HG03135 (cell line): ENCODE measurements around the gene COL7A1.

Experiments
- ATAC-seq: cut with Tn5 transposase; IDR thresholded peaks from one replicate; pipeline ENCODE4 v1.9.1; 2021; ENCODE audit warnings: mild to moderate bottlenecking, moderate library complexity; ENCODE audit not compliant: unreplicated experiment

The COL7A1 gene

DNA sequence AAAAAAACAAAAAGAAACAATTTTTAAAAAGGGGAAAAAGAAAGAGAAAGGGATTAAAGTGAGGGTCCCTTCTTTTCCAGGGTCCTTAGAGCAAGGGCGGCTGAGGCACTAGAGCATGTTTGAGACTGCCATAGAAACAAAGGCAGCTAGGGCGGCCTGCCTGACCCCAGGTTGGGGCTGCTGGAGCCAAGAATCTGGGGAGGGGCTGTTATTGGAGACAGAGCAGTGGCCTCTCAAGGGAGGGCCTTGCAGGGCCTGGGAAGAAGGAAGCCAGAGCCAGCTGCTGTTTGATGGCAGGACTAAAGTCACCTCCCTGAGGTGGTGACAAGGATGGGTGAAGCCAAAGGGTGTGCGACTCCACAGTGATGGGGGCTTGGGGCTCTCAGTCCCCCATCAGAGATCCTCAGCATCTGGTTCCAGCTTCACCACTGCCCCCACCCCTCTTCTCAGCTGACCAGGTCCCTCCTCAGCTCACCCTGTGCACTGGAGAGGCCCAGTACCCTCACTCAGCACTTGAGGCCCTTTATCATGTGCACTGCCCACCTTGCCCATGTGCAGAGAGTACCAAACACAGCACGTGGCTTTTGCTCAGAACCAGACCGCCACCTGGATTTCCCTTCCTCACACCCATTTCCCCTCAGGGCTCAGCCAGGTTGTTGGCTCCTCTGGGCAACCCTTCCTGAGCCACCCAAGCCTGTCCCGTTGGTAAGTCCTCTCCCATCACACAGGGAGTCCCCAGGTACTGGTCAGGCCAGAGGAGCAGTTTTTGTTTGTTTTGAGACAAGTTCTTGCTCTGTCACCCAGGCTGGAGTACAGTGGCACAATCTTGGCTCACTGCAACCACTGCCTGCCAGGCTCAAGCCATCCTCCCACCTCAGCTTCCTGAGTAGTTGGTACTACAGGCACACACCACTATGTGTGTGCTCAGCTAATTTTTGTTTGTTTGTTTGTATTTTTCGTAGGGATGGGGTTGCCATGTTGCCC lies 24.7 kb upstream of the COL7A1 start:
- no peak for ATAC-seq

DNA sequence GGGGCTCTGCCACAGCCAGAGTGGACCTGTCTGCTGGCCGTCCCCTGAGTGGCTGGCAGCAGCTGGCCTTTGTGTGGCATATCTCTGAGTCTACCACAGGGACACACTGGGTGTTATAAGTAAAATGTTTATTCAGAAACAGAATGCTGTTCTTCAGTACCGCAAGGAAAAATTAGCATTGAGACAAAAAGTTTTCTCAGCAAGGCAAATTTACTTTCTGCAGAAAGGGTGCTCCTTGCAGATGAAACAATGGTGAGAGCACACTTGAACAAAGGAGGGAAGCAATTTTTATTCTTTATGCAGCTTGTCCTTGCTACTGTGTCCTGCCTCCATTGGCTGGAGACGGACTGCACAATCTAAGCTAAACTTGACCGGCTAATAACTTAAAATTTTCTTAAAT lies 22.4 kb upstream of the COL7A1 start:
- no peak for ATAC-seq

DNA sequence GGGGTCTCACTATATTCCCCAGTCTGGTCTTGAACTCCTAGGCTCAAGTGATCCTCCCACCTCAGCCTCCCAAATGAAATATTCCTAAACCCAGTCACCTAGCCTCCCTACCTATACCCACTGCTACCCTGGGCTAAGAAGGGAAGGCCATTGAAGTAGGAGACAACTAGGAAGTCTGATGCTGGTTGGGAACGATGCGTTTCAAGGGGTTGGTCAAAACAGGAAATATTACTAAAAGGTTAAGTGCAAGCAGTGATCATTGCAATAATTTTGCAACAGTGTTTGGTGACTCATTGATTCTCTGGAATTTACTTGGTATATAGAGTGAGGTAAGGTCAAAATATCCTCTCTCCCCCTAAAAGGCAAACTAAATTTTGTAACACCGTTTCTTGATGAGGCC lies 18.9 kb upstream of the COL7A1 start:
- no peak for ATAC-seq

DNA sequence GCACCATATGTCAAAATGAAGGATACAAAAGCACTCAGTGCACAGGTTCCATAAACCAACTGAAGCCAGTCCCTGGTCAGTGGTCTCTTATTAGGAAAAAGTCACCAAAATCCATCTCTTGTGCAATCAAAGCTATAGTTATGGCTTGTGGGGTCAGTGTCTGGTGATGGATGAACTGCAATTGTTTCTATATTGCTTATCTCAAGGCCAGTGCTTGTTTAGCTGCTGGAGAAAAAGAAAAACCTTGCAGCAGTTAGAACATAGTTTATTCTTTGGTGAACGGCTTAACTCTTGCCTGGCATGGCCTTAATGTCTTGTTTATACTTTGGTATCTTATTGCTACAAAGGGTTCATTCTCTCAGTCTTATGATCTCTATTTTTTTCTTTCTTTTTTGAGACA lies 17.2 kb upstream of the COL7A1 start:
- ATAC-seq, result no peak

DNA sequence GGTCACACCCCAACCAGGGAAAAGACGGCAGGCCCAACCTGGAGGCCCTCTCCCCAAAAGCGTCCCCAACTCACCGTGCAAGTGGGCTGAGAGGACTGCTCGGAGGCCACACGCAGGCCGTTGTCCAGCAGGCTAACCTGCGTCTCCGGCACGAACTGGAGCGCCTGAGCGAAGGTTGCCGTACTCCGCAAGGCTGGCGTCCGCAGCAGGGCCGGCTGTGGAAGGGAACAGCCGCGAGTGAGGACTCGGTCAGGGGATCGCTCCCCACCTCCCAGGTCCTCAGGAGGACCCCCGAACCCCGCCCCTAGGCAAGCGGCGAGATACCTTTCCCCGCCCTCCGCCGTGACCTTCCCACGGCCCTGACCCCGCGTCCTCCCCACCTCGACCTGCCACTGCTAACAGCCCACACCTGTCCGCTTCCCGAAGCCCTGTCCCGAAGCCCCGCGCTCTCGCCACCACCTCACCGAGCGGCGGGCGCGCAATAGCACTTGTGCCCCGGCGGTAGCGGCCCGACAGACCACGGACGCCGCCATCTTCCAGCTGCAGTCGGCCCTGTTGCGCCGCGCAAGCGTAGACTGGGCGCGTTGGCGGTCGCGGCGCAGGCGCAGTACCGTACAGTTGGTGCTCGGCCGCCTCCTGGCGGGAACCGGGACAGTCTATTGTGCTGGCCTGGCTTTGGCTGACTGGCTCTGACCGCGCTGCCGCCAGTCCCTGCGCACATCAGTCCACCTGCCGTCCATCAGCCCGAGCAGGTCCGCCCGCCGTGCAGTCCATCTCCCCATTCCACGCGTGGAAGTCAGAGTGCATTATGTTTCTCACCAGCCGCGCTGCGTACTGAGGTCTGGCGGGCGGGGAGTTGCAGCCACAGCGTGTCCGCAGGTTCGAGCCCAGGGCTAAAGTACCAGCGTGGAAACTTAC lies 14.2 kb upstream of the COL7A1 start, which contains the start of gene UQCRC1:
TSS of gene UQCRC1 (minus strand) at position 559 of the 918 bp plus-strand sequence. CDS start at position 533, 26 bp downstream.
- ATAC-seq, result peak; percentile 97

DNA sequence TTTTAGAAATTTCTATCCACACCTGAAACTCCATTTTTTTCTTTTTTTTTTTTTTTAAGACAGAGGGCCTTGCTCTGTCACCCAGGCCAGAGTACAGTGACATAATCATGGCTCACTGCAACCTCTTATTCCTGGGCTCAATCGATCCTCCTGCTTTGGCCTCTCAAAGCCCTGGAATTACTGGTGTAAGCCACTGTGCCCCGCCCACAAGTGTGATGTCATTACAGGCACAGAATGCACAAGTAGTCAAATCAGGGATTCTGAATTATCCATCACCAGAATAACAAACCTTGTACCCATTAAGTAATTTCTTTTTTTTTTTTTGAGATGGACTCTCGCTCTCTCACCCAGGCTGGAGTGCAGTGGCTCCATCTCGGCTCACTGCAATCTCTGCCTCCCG lies 12.4 kb upstream of the COL7A1 start:
- ATAC-seq, result no peak

DNA sequence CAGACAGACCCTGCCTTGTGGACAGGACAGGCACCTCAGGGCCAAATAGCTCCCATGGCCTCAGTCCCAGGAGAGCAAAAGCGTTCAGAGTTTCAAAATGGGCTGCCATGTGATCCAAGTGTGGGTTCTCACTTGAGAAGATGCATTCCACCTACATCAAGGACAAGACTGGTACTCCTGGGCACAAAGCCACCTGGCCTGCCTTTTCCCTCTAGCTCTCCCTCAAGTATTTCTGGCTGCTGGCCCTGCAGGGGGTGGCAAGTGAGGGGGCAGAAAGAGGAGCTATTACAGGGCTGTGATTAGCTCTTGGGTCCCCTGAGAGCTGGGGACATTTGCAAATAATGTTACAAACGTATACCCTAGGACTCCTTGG lies 6.5 kb upstream of the COL7A1 start:
- no peak for ATAC-seq

DNA sequence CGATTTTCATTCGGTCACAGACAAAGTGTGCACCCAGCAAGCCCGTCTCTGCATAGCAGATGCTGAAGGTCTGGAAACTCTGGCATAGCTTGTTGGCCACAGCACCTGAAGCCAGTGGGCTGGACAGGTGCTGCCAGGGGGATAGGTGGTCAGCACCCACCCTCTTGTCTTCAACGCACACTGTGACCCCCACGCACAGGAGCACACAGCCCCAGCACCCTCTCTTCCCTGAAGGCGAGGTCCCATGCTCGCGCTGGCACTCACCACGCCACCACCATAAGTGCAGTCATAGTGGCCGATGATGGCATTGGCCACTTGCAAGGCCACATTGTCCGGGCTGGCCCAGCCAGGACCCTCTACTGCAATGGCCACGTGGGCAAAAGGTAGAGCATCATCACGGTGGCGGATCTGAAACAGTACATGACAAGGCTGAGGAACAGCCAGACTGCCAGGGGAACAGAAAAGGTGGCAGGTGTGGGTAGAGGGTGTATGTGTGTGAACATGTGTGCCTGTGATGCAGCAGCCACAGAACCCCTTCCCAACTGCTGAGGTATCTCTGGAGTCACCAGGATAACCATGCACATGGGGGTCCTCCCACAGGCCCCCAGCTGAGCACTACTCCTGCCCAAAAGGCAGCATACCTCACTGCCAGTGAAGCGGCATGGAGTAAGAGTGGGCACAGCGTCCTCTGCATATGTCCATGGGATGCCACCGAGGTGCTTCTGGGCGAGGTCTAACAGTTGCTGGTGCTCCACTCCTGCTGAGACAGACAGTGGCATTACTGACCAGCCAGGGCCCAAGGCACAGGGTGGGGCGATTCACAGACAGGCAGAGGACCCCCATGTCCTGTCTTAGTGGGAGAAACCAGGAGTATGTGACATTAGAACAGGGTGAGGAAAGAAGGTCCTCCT lies 5.8 kb upstream of the COL7A1 start:
- ATAC-seq, result no peak

DNA sequence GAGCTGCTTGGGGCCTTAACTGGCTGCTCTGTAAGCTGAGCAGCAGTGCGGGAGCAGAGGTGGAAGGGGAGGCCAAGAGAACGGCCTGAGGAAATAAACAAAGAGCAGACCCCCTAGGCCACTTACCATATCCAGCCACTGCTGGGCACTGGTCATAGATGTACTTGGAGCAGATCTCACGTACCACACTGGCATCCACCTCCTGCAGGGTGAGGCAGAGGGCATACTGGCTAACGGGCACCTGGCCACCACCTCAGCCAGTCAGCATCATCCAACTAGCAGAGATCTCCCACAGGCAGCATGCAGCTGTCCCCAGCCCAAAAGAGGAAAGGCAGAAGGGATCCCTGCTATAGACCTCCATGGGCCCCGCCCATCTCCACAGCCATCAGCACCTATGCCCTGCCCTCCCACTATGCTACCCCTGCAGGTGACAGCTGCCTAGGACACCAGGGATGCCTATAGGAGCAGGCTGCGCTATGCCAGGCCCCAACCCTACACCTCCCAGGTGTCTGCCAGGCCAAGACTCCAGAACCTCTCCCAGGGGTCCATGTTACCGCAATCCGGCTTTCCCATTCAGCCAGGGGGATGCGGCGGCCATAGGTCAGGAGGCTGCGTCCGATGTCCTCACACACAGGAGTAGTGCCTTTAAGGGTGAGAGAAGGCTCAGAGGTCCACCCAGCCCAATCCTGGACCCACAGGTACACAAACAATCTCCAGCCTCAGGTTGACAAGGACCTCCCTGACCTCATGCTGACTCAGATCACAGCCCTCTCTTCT lies 4.6 kb upstream of the COL7A1 start:
- no peak for ATAC-seq

DNA sequence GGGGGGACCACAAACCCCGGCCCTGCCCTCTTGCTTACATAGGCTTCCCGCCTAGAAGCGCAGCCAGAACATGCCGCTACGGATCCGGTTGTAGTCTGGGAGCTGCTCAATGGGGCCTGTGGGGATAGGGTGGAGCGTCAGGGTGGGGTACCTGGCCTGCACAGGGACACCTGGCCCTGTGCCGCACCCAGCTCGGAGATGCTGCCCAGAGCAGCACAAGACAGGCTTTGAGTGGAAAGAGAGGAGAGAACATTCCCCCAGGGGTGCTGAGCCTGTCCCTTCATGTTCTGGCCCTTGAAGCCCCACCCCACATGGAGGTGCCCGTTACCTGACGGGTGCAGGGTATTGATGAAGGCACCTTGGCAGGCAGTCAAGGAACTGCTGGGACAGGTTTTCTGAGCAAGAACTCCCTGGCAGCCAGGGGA lies 4.0 kb upstream of the COL7A1 start:
- ATAC-seq, result no peak

DNA sequence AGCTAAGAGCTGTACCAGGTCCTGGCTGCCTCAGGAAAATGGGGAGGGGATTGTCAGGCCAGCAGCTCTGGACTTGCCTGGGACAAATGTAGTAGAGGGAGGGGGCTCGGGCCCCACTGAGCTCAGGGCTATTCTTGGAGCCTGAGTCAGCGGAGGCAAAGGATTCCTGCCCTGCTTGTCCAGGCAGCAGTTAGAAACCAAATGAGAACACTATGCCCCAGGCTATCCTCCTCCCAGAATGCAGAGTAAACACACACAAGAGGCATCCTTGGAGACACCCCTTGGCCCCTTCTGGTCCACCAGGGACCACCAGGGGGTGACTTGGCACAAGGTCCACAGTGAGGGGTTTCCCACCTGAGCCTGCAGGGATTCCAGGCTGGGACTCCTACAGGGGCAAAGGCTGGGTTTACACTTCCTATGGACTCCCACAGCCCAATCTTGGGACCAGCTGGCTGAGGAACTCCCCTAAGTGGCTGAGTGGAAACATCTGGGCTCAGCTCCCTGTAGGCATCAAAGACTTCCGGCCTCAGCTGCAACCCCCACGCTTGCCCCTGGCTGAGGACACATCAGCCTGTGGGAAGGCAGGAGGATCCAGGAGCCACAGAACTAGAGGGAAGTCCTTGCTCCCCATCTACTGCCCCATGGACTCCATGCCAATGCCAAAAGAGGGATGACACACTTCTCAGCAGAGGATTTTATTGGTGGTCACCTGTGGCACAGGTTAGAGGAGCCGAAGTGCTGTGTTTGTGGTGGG lies 3.4 kb upstream of the COL7A1 start:
- no peak for ATAC-seq

DNA sequence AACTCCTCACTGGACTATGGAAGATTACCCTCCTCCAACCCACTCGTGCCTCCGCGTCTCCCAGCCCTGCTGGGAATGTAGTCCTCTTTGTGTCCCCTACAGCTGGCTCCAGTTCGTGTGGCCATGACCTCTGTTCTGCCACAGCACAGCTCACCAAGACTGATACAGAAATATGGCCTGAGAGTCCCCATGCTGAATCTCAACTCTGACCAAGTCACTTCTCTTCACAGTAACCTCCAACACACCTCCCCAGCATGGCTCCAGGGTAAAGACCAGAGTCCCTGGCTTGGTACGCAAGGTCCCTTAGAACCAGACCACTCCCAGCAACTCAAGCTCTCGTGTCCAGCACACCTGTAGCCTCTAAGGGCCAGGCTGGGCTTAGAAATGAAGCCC lies 2.3 kb upstream of the COL7A1 start:
- no peak for ATAC-seq

DNA sequence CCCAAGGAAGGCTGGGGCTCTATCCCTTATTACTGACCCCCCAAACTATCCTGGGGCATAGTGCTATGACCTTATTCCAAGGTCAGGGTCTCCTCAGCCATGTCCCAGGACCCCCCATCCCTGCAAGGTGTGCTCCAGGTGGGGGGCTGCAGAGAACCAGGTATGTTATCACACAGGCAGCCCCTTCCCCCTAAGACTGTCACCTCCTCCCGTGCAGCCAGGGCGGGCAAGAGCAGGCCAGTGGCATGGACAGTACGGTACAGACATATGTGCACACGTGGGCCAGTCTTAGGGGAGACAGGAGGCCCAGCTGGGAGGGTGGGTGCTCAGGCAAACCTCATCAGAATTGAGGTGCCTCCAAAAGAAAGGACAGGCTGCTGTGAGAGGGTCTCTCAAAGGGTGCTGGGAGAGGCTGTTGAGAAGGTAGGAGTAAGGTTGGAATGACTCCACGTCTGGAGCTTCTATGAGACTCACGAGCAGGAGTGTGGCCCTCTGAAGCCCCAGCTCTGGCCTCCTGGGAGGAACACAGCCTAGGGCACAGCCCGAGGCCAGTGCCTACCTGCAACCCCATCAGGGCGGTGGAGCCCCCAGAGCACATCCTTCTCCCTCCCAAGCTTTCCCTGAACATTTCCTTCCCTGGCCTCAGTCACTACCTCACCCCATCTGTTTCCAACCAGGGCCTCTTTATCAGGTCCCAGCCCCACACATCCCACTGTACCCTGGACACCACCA lies 1.7 kb upstream of the COL7A1 start:
- no peak for ATAC-seq

DNA sequence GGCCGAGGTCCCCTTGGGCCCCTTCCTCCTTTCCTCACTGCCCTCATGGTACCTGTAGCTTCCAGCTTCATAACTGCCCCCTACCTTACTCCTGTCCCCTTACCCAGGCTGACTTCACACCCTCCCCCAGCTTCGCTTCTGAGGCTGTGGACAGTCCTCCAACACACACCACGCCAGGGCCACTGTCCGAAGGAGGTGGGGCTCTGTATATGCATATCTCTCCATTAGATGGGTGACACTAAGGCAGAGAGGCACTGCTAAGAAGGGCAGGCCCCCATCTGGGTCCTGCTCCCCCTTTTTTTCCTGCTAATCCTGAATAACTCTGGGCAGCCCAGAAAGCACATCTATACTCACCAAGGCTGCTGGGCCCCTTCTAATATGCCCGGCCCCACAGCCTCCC lies 1.0 kb upstream of the COL7A1 start:
- no peak for ATAC-seq

DNA sequence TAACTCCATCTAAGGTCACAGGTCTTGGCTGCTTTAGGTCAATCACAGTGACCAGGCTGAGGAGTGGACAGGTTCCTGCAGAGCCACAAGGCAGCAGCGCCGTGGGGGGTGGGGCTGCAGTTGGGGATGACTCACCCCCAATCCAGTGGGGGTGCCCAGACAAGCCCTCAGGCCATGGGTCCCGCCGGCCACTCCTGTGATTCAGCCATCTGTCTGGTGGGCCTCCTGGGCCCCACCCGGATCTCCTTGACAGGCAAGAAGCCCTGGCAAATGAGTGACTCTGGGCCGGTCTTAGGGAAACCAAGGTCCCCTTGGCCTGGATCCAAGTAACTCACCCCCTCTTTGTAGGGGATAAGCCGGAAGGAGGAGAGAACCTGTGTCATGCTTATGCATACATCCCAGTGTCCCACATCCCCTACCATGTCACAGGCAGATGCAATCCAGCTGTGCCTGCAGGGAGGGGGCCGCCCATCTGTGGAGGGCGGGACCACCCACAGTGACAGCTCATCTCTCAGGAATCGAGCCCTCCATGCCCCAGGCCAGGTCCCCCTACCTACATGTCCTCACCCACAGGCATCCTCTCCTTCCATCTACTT lies 495 bp upstream of the COL7A1 start:
- no peak for ATAC-seq

DNA sequence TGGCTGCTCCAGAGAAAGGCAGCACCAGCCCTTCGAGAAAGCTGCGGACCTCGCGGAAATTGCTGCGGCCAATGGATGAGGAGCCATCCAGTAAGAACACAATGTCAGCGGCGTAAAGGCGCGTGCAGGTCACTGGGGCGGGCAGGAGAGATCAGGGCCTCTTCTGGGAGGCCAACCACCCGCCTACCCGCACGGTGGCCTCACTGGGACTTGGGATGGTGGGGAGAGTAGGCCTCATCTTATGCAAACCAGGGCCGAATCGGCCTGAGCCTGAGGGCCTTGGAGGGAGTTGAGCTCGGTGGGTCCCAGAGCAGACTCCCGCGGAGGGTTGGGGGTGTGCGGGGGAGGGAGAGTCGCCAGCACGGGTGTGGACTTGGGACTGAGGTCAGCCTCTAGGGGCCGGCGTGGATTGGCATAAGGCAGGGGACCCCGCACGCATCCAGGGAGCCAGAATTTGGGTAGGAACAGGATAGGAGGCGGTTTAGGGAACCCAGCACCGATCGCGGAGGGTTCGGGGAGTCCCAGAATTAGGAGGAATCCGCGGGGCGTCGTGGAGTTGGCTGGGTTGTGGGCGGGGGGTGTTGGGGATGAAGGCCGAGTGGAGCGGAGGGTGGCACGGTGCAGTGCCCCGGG lies 596 bp downstream of the COL7A1 start:
- ATAC-seq, result no peak

DNA sequence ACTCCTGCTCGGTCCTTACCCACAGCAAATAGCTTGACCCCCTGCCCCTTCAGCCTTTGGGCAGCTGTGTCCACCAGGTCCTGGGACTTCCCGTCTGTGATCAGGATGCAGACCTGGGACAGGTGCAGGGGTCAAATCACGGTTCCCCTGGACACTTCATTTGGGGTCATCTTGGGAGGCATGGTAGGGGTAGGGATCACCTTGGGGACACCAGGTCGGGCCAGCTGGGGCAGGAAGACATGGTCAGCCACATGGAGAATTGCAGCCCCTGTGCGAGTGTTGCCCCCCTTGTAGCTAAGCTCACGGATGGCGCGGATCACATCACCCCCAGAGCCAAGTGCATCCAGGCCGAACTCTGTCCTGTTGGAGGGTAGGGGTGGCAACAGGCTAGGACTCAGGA lies 1.8 kb downstream of the COL7A1 start:
- ATAC-seq, result no peak
